GM12892 (cell line): ENCODE measurements around the gene TPCN1.

Experiments
- DNase-seq: peaks from one replicate; pipeline ENCODE4 v3.0.0; 2011; ENCODE audit not compliant: insufficient read length
- FAIRE-seq: peaks from 2 replicates; lab custom pipeline; 2011; peaks lifted over from hg19 to GRCh38; lab: Jason Lieb, UNC
- POLR2A ChIP-seq: IDR thresholded peaks from 2 replicates; pipeline ENCODE4 v1.6.1; 2011; ENCODE audit warnings: low read depth, low read length, control low read depth
- POLR2AphosphoS5 ChIP-seq: IDR thresholded peaks from 2 replicates; pipeline ENCODE4 v1.6.1; 2011; ENCODE audit warnings: low read depth, low read length, control low read depth
- TAF1 ChIP-seq: IDR thresholded peaks from 2 replicates; pipeline ENCODE4 v1.6.1; 2011; ENCODE audit warnings: low read depth, mild to moderate bottlenecking, control low read depth, low read length, borderline replicate concordance

The TPCN1 gene

GRCh38 chr12:113299619-113300237, 78.5 kb downstream of the TPCN1 start:
- no peak for TF ChIP-seq POLR2A
- no peak for TF ChIP-seq POLR2AphosphoS5
- TF ChIP-seq TAF1, result no peak
- FAIRE-seq (no peak), DNase-seq (no peak)

GRCh38 chr12:113301811-113302210, 80.5 kb downstream of the TPCN1 start:
- TF ChIP-seq POLR2AphosphoS5, result no peak
- TF ChIP-seq POLR2A, result no peak
- no peak for TF ChIP-seq TAF1
- DNase-seq, result no peak
- FAIRE-seq, result no peak

GRCh38 chr12:113302466-113302865, 81.2 kb downstream of the TPCN1 start:
- TF ChIP-seq POLR2AphosphoS5 (no peak), TAF1 (no peak), POLR2A (no peak)
- FAIRE-seq, result no peak
- no peak for DNase-seq

- TF ChIP-seq POLR2A, result no peak
- TF ChIP-seq POLR2AphosphoS5, result no peak
- no peak for TF ChIP-seq TAF1
- FAIRE-seq (no peak), DNase-seq (no peak)
These were observed 81.8 kb downstream of the TPCN1 start for GRCh38 chr12:113302886-113303640.

GRCh38 chr12:113305281-113305856, 84.1 kb downstream of the TPCN1 start:
- FAIRE-seq (no peak), DNase-seq (no peak)
- TF ChIP-seq POLR2A, result no peak
- TF ChIP-seq TAF1, result no peak
- TF ChIP-seq POLR2AphosphoS5, result no peak

GRCh38 chr12:113306382-113306781, 85.1 kb downstream of the TPCN1 start:
- no peak for FAIRE-seq
- no peak for DNase-seq
- no peak for TF ChIP-seq POLR2A
- no peak for TF ChIP-seq TAF1
- no peak for TF ChIP-seq POLR2AphosphoS5

- no peak for DNase-seq
- no peak for FAIRE-seq
- no peak for TF ChIP-seq TAF1
- TF ChIP-seq POLR2A, result no peak
- no peak for TF ChIP-seq POLR2AphosphoS5
These were observed 89.2 kb downstream of the TPCN1 start for GRCh38 chr12:113310489-113310888.

GRCh38 chr12:113314121-113314529, 92.9 kb downstream of the TPCN1 start:
- no peak for FAIRE-seq

GRCh38 chr12:113315358-113315757, 94.1 kb downstream of the TPCN1 start:
- DNase-seq (no peak), FAIRE-seq (no peak)
- TF ChIP-seq POLR2AphosphoS5, result no peak
- TF ChIP-seq POLR2A, result no peak
- TF ChIP-seq TAF1, result no peak

More at GRCh38 chr12:113314121-113314529, 92.9 kb downstream of the TPCN1 start:
- DNase-seq, result no peak
- TF ChIP-seq POLR2A, result no peak
- no peak for TF ChIP-seq TAF1
- TF ChIP-seq POLR2AphosphoS5, result no peak

GRCh38 chr12:113316155-113316554, 94.9 kb downstream of the TPCN1 start:
- FAIRE-seq (no peak), DNase-seq (no peak)
- TF ChIP-seq TAF1 (no peak), POLR2A (no peak), POLR2AphosphoS5 (no peak)

- FAIRE-seq (no peak), DNase-seq (no peak)
These were observed 95.9 kb downstream of the TPCN1 start for GRCh38 chr12:113317122-113317521.

More at GRCh38 chr12:113317122-113317521, 95.9 kb downstream of the TPCN1 start:
- no peak for TF ChIP-seq TAF1
- no peak for TF ChIP-seq POLR2A
- no peak for TF ChIP-seq POLR2AphosphoS5
